Measurements from ENCODE around the gene PTPRT.

Gene PTPRT

GRCh38 chr20:43037605-43038309 lies 151.9 kb downstream of the PTPRT start:
- Histone ChIP-seq H3K9ac (ENCODE audit: low read length) (no peak overlapping the region), H3K4me3 (ENCODE audit: insufficient read depth, low read length, poor library complexity, severe bottlenecking) (no peak overlapping the region), H3K9me2 (replicated peaks; ENCODE audit: insufficient read depth, low read length) (no peaks in the 10 kb centered on the region), H3K4me2 (ENCODE audit: low read depth, low read length, poor library complexity, severe bottlenecking) (no peak overlapping the region), H3K36me3 (ENCODE audit: low read length) (no peaks in the 10 kb centered on the region), H3F3A (ENCODE audit: insufficient read depth) (no peaks in the 10 kb centered on the region), H4K20me1 (ENCODE audit: low read depth, low read length) (no peaks in the 10 kb centered on the region), H2AFZ (ENCODE audit: low read depth, low read length, severe bottlenecking) (no peak overlapping the region), H3K27me3 (ENCODE audit: low read length) (no peaks in the 10 kb centered on the region), H3K9me3 (ENCODE audit: insufficient read depth, low read length) (no peaks in the 10 kb centered on the region), H3K27ac (ENCODE audit: low read depth, low read length) (no peak overlapping the region), H3K79me2 (ENCODE audit: insufficient read depth, low read length) (no peaks in the 10 kb centered on the region)
- TF ChIP-seq EZH2phosphoT487 (conservative IDR thresholded peaks at IDR 0.05; ENCODE audit: low read length): no peak
- no peak for TF ChIP-seq CTCF (IDR thresholded peaks at IDR 0.05; ENCODE audit: insufficient read depth, low read length, poor library complexity, severe bottlenecking)

GRCh38 chr20:43034981-43035724 lies 154.6 kb downstream of the PTPRT start:
- Histone ChIP-seq H3K9ac (ENCODE audit: low read length) (no peak overlapping the region), H3K4me2 (ENCODE audit: low read depth, low read length, poor library complexity, severe bottlenecking) (no peak overlapping the region), H3K9me2 (replicated peaks; ENCODE audit: insufficient read depth, low read length) (no peaks in the 10 kb centered on the region), H3K27ac (ENCODE audit: low read depth, low read length) (no peak overlapping the region), H3F3A (ENCODE audit: insufficient read depth) (no peaks in the 10 kb centered on the region), H2AFZ (ENCODE audit: low read depth, low read length, severe bottlenecking) (no peak overlapping the region), H3K9me3 (ENCODE audit: insufficient read depth, low read length) (no peaks in the 10 kb centered on the region), H3K27me3 (ENCODE audit: low read length) (no peaks in the 10 kb centered on the region), H3K4me3 (ENCODE audit: insufficient read depth, low read length, poor library complexity, severe bottlenecking) (no peak overlapping the region), H3K79me2 (ENCODE audit: insufficient read depth, low read length) (no peaks in the 10 kb centered on the region), H3K36me3 (ENCODE audit: low read length) (no peaks in the 10 kb centered on the region), H4K20me1 (ENCODE audit: low read depth, low read length) (no peaks in the 10 kb centered on the region)
- TF ChIP-seq EZH2phosphoT487 (conservative IDR thresholded peaks at IDR 0.05; ENCODE audit: low read length): no peak
- no peak for TF ChIP-seq CTCF (IDR thresholded peaks at IDR 0.05; ENCODE audit: insufficient read depth, low read length, poor library complexity, severe bottlenecking)

DNA sequence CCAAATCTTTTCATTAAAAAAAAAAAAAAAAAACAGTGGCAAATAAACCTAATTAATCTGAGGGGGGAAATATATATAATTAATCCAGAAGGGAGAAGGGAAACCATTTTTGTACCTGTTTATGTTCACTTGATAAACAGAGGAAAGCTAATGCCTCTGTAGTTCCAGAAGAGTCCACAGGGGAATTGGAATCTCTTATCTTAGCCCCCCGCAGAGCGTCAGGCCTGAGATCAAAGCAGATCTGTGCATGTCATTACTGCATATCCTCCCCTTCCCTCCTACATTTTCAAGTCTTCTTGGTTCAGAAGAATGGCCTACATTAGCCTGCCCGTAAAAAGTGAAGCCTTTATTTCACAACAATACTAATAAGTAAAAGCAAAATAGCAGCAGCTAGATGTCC lies 157.2 kb downstream of the PTPRT start:
- TF ChIP-seq CTCF (IDR thresholded peaks at IDR 0.05; ENCODE audit: insufficient read depth, low read length, poor library complexity, severe bottlenecking) (no peak), EZH2phosphoT487 (conservative IDR thresholded peaks at IDR 0.05; ENCODE audit: low read length) (no peak)
- Histone ChIP-seq H3F3A (ENCODE audit: insufficient read depth) (no peaks in the 10 kb centered on the region), H3K79me2 (ENCODE audit: insufficient read depth, low read length) (no peaks in the 10 kb centered on the region), H3K27ac (ENCODE audit: low read depth, low read length) (no peak overlapping the region), H3K9me3 (ENCODE audit: insufficient read depth, low read length) (no peaks in the 10 kb centered on the region), H4K20me1 (ENCODE audit: low read depth, low read length) (no peaks in the 10 kb centered on the region), H3K4me3 (ENCODE audit: insufficient read depth, low read length, poor library complexity, severe bottlenecking) (no peak overlapping the region), H3K9ac (ENCODE audit: low read length) (no peak overlapping the region), H3K4me2 (ENCODE audit: low read depth, low read length, poor library complexity, severe bottlenecking) (no peak overlapping the region), H3K9me2 (replicated peaks; ENCODE audit: insufficient read depth, low read length) (no peaks in the 10 kb centered on the region), H3K36me3 (ENCODE audit: low read length) (no peaks in the 10 kb centered on the region), H2AFZ (ENCODE audit: low read depth, low read length, severe bottlenecking) (no peak overlapping the region), H3K27me3 (ENCODE audit: low read length) (no peaks in the 10 kb centered on the region)

Measured in SU-DHL-6 (cell line).